WTC11 (cell line): ENCODE data around the gene CLPX. TPM values are rescaled to one million over a fixed set of nuclear protein-coding genes. Genes with fewer than 3 reads are reported as not detected.

ENCODE experiments used
- ATF1 ChIP-seq: sonication (generic); formaldehyde crosslinking; IDR thresholded peaks from 2 replicates; pipeline ENCODE4 v1.8.1; 2023; ENCODE audit warnings: mild to moderate bottlenecking, moderate library complexity, missing genetic modification reagents
- ATF3 ChIP-seq: sonication (generic); formaldehyde crosslinking; conservative IDR thresholded peaks from 2 replicates; pipeline ENCODE4 v1.8.1; 2022; ENCODE audit warnings: mild to moderate bottlenecking, missing genetic modification reagents
- CBFB ChIP-seq: sonication (generic); formaldehyde crosslinking; IDR thresholded peaks from 2 replicates; pipeline ENCODE4 v1.8.1; 2022; ENCODE audit warnings: mild to moderate bottlenecking, low read depth, missing genetic modification reagents
- ETV6 ChIP-seq: sonication (generic); formaldehyde crosslinking; IDR thresholded peaks from 2 replicates; pipeline ENCODE4 v1.8.1; 2022; ENCODE audit warnings: mild to moderate bottlenecking, missing genetic modification reagents
- FOXP1 ChIP-seq: sonication (generic); formaldehyde crosslinking; IDR thresholded peaks from 2 replicates; pipeline ENCODE4 v1.8.0; 2022; ENCODE audit warnings: missing genetic modification reagents, mild to moderate bottlenecking, moderate library complexity, borderline replicate concordance
- IRF2 ChIP-seq: sonication (generic); formaldehyde crosslinking; IDR thresholded peaks from 2 replicates; pipeline ENCODE4 v1.8.0; 2022; ENCODE audit warnings: low read depth, missing genetic modification reagents, borderline replicate concordance
- KAT7 ChIP-seq: sonication (generic); formaldehyde crosslinking; IDR thresholded peaks from 2 replicates; pipeline ENCODE4 v1.8.1; 2023; ENCODE audit warnings: missing genetic modification reagents, mild to moderate bottlenecking, borderline replicate concordance
- MXD4 ChIP-seq: fragments of 250-450 bp; sonication (Bioruptor Pico); IDR thresholded peaks from 2 replicates; pipeline ENCODE4 v1.8.0; 2021; ENCODE audit warnings: mild to moderate bottlenecking, moderate library complexity, borderline replicate concordance
- NFATC4 ChIP-seq: fragments of 250-450 bp; sonication (Bioruptor Pico); IDR thresholded peaks from 2 replicates; pipeline ENCODE4 v1.9.0; 2021; ENCODE audit warnings: mild to moderate bottlenecking
- NFE2L1 ChIP-seq: sonication (generic); formaldehyde crosslinking; IDR thresholded peaks from 2 replicates; pipeline ENCODE4 v1.8.1; 2023; ENCODE audit warnings: missing genetic modification reagents
- PRRX2 ChIP-seq: fragments of 250-450 bp; sonication (Bioruptor Pico); IDR thresholded peaks from 2 replicates; pipeline ENCODE4 v1.8.0; 2021; ENCODE audit warnings: mild to moderate bottlenecking
- RELA ChIP-seq: sonication (generic); formaldehyde crosslinking; IDR thresholded peaks from 2 replicates; pipeline ENCODE4 v1.8.1; 2022; ENCODE audit warnings: missing genetic modification reagents, mild to moderate bottlenecking, borderline replicate concordance
- SMAD3 ChIP-seq: sonication (generic); formaldehyde crosslinking; IDR thresholded peaks from 2 replicates; pipeline ENCODE4 v1.8.0; 2022; ENCODE audit warnings: missing genetic modification reagents, mild to moderate bottlenecking, borderline replicate concordance
- SMAD4 ChIP-seq: sonication (generic); formaldehyde crosslinking; IDR thresholded peaks from 2 replicates; pipeline ENCODE4 v1.8.0; 2022; ENCODE audit warnings: mild to moderate bottlenecking, missing genetic modification reagents
- SOX15 ChIP-seq: fragments of 250-450 bp; sonication (Bioruptor Pico); IDR thresholded peaks from 2 replicates; pipeline ENCODE4 v1.9.0; 2021; ENCODE audit warnings: mild to moderate bottlenecking
- SP1 ChIP-seq: sonication (generic); formaldehyde crosslinking; conservative IDR thresholded peaks from 2 replicates; pipeline ENCODE4 v1.8.1; 2022; ENCODE audit warnings: missing genetic modification reagents
- STAT6 ChIP-seq: sonication (generic); formaldehyde crosslinking; conservative IDR thresholded peaks from 2 replicates; pipeline ENCODE4 v1.8.1; 2023; ENCODE audit warnings: mild to moderate bottlenecking, low read depth, missing genetic modification reagents, moderate library complexity
- TEAD1 ChIP-seq: sonication (generic); formaldehyde crosslinking; IDR thresholded peaks from 2 replicates; pipeline ENCODE4 v1.8.0; 2022; ENCODE audit warnings: mild to moderate bottlenecking, missing genetic modification reagents
- ZMAT4 ChIP-seq: fragments of 250-450 bp; sonication (Bioruptor Pico); IDR thresholded peaks from 2 replicates; pipeline ENCODE4 v1.9.0; 2021; ENCODE audit warnings: mild to moderate bottlenecking
- ZNF232 ChIP-seq: sonication (generic); formaldehyde crosslinking; IDR thresholded peaks from 2 replicates; pipeline ENCODE4 v1.8.0; 2022; ENCODE audit warnings: mild to moderate bottlenecking, missing genetic modification reagents
- ZNF416 ChIP-seq: fragments of 250-450 bp; sonication (Bioruptor Pico); IDR thresholded peaks from 2 replicates; pipeline ENCODE4 v1.9.0; 2021; ENCODE audit warnings: mild to moderate bottlenecking, inconsistent platforms
- ZNF671 ChIP-seq: fragments of 250-450 bp; sonication (Bioruptor Pico); IDR thresholded peaks from 2 replicates; pipeline ENCODE4 v1.8.0; 2021; ENCODE audit warnings: mild to moderate bottlenecking
- ZSCAN18 ChIP-seq: fragments of 250-450 bp; sonication (Bioruptor Pico); IDR thresholded peaks from 2 replicates; pipeline ENCODE4 v2.1.2; 2022; ENCODE audit warnings: mild to moderate bottlenecking, moderate library complexity
- total RNA-seq: library from RNA; stranded (reverse); gene quantifications from 3 replicates; pipeline ENCODE4 v1.2.3, GENCODE V29; 2021
- TF ChIP-seq, protein P1 (sequence below): sonication (generic); formaldehyde crosslinking; IDR thresholded peaks from 2 replicates; pipeline ENCODE4 v1.8.1; 2023; ENCODE audit warnings: mild to moderate bottlenecking, missing genetic modification reagents, borderline replicate concordance
- TF ChIP-seq, protein P2 (sequence below): sonication (generic); formaldehyde crosslinking; IDR thresholded peaks from 2 replicates; pipeline ENCODE4 v1.8.1; 2022; ENCODE audit warnings: mild to moderate bottlenecking, moderate library complexity, missing genetic modification reagents
- TF ChIP-seq, protein P3 (sequence below): fragments of 250-450 bp; sonication (Bioruptor Pico); IDR thresholded peaks from 2 replicates; pipeline ENCODE4 v1.8.0; 2021; ENCODE audit warnings: mild to moderate bottlenecking
- TF ChIP-seq, protein P4 (sequence below): sonication (generic); formaldehyde crosslinking; IDR thresholded peaks from 2 replicates; pipeline ENCODE4 v1.8.1; 2022; ENCODE audit warnings: mild to moderate bottlenecking, missing genetic modification reagents, moderate library complexity, borderline replicate concordance

Gene CLPX
- total RNA-seq, 1 experiment from 2014 or later = 68.7 TPM

- TF ChIP-seq, protein P1, sequence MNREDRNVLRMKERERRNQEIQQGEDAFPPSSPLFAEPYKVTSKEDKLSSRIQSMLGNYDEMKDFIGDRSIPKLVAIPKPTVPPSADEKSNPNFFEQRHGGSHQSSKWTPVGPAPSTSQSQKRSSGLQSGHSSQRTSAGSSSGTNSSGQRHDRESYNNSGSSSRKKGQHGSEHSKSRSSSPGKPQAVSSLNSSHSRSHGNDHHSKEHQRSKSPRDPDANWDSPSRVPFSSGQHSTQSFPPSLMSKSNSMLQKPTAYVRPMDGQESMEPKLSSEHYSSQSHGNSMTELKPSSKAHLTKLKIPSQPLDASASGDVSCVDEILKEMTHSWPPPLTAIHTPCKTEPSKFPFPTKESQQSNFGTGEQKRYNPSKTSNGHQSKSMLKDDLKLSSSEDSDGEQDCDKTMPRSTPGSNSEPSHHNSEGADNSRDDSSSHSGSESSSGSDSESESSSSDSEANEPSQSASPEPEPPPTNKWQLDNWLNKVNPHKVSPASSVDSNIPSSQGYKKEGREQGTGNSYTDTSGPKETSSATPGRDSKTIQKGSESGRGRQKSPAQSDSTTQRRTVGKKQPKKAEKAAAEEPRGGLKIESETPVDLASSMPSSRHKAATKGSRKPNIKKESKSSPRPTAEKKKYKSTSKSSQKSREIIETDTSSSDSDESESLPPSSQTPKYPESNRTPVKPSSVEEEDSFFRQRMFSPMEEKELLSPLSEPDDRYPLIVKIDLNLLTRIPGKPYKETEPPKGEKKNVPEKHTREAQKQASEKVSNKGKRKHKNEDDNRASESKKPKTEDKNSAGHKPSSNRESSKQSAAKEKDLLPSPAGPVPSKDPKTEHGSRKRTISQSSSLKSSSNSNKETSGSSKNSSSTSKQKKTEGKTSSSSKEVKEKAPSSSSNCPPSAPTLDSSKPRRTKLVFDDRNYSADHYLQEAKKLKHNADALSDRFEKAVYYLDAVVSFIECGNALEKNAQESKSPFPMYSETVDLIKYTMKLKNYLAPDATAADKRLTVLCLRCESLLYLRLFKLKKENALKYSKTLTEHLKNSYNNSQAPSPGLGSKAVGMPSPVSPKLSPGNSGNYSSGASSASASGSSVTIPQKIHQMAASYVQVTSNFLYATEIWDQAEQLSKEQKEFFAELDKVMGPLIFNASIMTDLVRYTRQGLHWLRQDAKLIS (CRISPR knock-in tag) = no peak
- peak; percentile 75; the same call in 1 of the 2 replicates for TF ChIP-seq SP1 (CRISPR knock-in tag)
- TF ChIP-seq FOXP1 (CRISPR knock-in tag) = no peak
- 0 out of 2 replicates have a peak, but pooled peaks have one; percentile 52 for TF ChIP-seq TEAD1
- TF ChIP-seq SOX15 = no peak
- TF ChIP-seq ETV6 = 0 out of 2 replicates have a peak, but pooled peaks have one; percentile 19
- TF ChIP-seq, protein P2, sequence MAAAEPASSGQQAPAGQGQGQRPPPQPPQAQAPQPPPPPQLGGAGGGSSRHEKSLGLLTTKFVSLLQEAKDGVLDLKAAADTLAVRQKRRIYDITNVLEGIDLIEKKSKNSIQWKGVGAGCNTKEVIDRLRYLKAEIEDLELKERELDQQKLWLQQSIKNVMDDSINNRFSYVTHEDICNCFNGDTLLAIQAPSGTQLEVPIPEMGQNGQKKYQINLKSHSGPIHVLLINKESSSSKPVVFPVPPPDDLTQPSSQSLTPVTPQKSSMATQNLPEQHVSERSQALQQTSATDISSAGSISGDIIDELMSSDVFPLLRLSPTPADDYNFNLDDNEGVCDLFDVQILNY (CRISPR knock-in tag) = no peak
- TF ChIP-seq KAT7 = no peak
- no peak for TF ChIP-seq ZNF416 (CRISPR knock-in tag)
- no peak for TF ChIP-seq SMAD3
- TF ChIP-seq, protein P3, sequence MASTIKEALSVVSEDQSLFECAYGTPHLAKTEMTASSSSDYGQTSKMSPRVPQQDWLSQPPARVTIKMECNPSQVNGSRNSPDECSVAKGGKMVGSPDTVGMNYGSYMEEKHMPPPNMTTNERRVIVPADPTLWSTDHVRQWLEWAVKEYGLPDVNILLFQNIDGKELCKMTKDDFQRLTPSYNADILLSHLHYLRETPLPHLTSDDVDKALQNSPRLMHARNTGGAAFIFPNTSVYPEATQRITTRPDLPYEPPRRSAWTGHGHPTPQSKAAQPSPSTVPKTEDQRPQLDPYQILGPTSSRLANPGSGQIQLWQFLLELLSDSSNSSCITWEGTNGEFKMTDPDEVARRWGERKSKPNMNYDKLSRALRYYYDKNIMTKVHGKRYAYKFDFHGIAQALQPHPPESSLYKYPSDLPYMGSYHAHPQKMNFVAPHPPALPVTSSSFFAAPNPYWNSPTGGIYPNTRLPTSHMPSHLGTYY (CRISPR knock-in tag) = no peak
- no peak for TF ChIP-seq IRF2 (CRISPR knock-in tag)
- no peak for TF ChIP-seq MXD4 (CRISPR knock-in tag)
- no peak for TF ChIP-seq ATF1 (CRISPR knock-in tag)
- TF ChIP-seq NFATC4 (CRISPR knock-in tag) = no peak
- no peak for TF ChIP-seq ZMAT4 (CRISPR knock-in tag)
- TF ChIP-seq, protein P4, sequence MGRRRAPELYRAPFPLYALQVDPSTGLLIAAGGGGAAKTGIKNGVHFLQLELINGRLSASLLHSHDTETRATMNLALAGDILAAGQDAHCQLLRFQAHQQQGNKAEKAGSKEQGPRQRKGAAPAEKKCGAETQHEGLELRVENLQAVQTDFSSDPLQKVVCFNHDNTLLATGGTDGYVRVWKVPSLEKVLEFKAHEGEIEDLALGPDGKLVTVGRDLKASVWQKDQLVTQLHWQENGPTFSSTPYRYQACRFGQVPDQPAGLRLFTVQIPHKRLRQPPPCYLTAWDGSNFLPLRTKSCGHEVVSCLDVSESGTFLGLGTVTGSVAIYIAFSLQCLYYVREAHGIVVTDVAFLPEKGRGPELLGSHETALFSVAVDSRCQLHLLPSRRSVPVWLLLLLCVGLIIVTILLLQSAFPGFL (CRISPR knock-in tag) = no peak
- no peak for TF ChIP-seq STAT6 (CRISPR knock-in tag)
- TF ChIP-seq ZNF232 = no peak
- no peak for TF ChIP-seq PRRX2 (CRISPR knock-in tag)
- TF ChIP-seq ATF3 (CRISPR knock-in tag) = no peak
- TF ChIP-seq CBFB (CRISPR knock-in tag) = no peak
- TF ChIP-seq NFE2L1 (CRISPR knock-in tag) = no peak
- TF ChIP-seq ZNF671 (CRISPR knock-in tag) = no peak
- no peak for TF ChIP-seq ZSCAN18
- TF ChIP-seq RELA (CRISPR knock-in tag) = no peak
- TF ChIP-seq SMAD4 = no peak
Observed at GRCh38 chr15:65133548-65134200, 51.5 kb downstream of the CLPX start, which contains the start of gene PDCD7 (continued).
